ENCODE data around the gene HLA-DPA1.

- TF ChIP-seq CTCF (IDR thresholded peaks at IDR 0.05) (no peak), POLR2A (IDR thresholded peaks at IDR 0.05) (no peak)
Measured at GRCh38 chr6:33120001-33120400, 46.6 kb upstream of the HLA-DPA1 start.
